K562 (cell line): ENCODE data around the gene DENND1A. TPM values are rescaled to one million over a fixed set of nuclear protein-coding genes. Genes with fewer than 3 reads are reported as not detected.

Experiments
- CXXC5 ChIP-seq: fragments of 250-450 bp; sonication (Bioruptor Pico); IDR thresholded peaks from 2 replicates; pipeline ENCODE4 v1.8.0; 2022; ENCODE audit warnings: inconsistent platforms, mild to moderate bottlenecking, moderate library complexity
- FOS ChIP-seq: IDR thresholded peaks from 3 replicates; pipeline ENCODE4 v1.6.1; 2011; ENCODE audit not compliant: insufficient read length; ENCODE audit errors: extremely low read depth
- KAT2B ChIP-seq: IDR thresholded peaks from one replicate; pipeline ENCODE4 v1.6.1; 2012; ENCODE audit warnings: low read depth, mild to moderate bottlenecking, control low read depth, inconsistent platforms, low read length, moderate library complexity
- KLF13 ChIP-seq: fragments of 450-650 bp; IDR thresholded peaks from 2 replicates; pipeline ENCODE4 v1.6.1; 2016; ENCODE audit warnings: missing genetic modification characterization, low read depth, mild to moderate bottlenecking, missing compliant biosample characterization, moderate library complexity, borderline replicate concordance
- L3MBTL2 ChIP-seq: fragments of 450-650 bp; IDR thresholded peaks from 2 replicates; pipeline ENCODE4 v1.6.1; 2016; ENCODE audit warnings: mild to moderate bottlenecking, moderate library complexity
- MYNN ChIP-seq, 2 experiments: sonication (generic); formaldehyde crosslinking in 1 of 2; IDR thresholded peaks; 2 replicates each; pipeline versions ENCODE4 v1.5.0 to v1.6.1; 2016 to 2020; ENCODE audit warnings: antibody characterized with exemption in 1 of 2, missing genetic modification reagents in 1 of 2
- NFRKB ChIP-seq: fragments of 450-650 bp; IDR thresholded peaks from 2 replicates; pipeline ENCODE4 v1.6.1; 2016; ENCODE audit warnings: low read depth
- POLR2G ChIP-seq: fragments of 200-400 bp; formaldehyde crosslinking; IDR thresholded peaks from 2 replicates; pipeline ENCODE4 v1.6.1; 2017; ENCODE audit warnings: low read depth, mild to moderate bottlenecking, antibody characterized with exemption, low read length, moderate library complexity
- SETDB1 ChIP-seq: IDR thresholded peaks from one replicate; pipeline ENCODE4 v1.6.1; 2012; ENCODE audit warnings: low read length, control low read depth, inconsistent platforms
- SMAD3 ChIP-seq: fragments of 450-650 bp; formaldehyde crosslinking; conservative IDR thresholded peaks from 2 replicates; pipeline ENCODE4 v1.4.0; 2020; ENCODE audit warnings: mild to moderate bottlenecking
- TBL1XR1 ChIP-seq, 2 experiments: IDR thresholded peaks; 2 replicates each; pipeline ENCODE4 v1.6.1; 2012; ENCODE audit warnings: improper control_type of control experiment in 2 of 2, low read length in 2 of 2, mild to moderate bottlenecking in 1 of 2
- TRIM24 ChIP-seq, 2 experiments: fragments of 450-650 bp; IDR thresholded peaks; 2 replicates each; pipeline ENCODE4 v1.6.1; 2016
- TSC22D4 ChIP-seq: fragments of 450-650 bp; IDR thresholded peaks from 2 replicates; pipeline ENCODE4 v1.6.1; 2016; ENCODE audit warnings: missing genetic modification characterization, missing biosample characterization, control low read depth
- ZNF121 ChIP-seq: sonication (generic); formaldehyde crosslinking; conservative IDR thresholded peaks from 2 replicates; pipeline ENCODE4 v1.8.0; 2022; ENCODE audit warnings: missing genetic modification reagents
- polyA plus RNA-seq, 8 experiments: library from polyadenylated mRNA; depleted of rRNA in 4 of 8; stranded (reverse) in 5 of 8; unstranded in 3 of 8; fragments of >200 nt; fragmentation: Nextera tagmentation in 2 of 8; fragmentation: Illumina TruSeq in 1 of 8; extraction: Ambion mirVana in 2 of 8; extraction: Trizol in 1 of 8; gene quantifications; 2 replicates each; pipeline versions ENCODE4 v1.2.1 to v1.2.3, GENCODE V29; 2011 to 2014; ENCODE audit warnings: inconsistent platforms in 1 of 8, missing spikeins in 1 of 8
- total RNA-seq, 7 experiments: library from RNA; depleted of rRNA in 6 of 7; stranded (reverse); fragments of >200 nt in 6 of 7; fragmentation: Illumina TruSeq in 2 of 7; extraction: Trizol in 2 of 7; gene quantifications; 2 replicates each; pipeline versions ENCODE4 v1.2.1 to v1.2.3, GENCODE V29; 2011 to 2021; ENCODE audit warnings: low replicate concordance in 1 of 7
- TF ChIP-seq, protein P1 (sequence below): fragments of 450-650 bp; IDR thresholded peaks from 2 replicates; pipeline ENCODE4 v1.6.1; 2017; ENCODE audit warnings: antibody characterized with exemption, mild to moderate bottlenecking
- TF ChIP-seq, protein P2 (sequence below): fragments of 250-450 bp; sonication (Bioruptor Pico); IDR thresholded peaks from 2 replicates; pipeline ENCODE4 v1.8.0; 2022; ENCODE audit warnings: inconsistent platforms
- TF ChIP-seq, protein P3 (sequence below): fragments of 450-650 bp; formaldehyde crosslinking; IDR thresholded peaks from 2 replicates; pipeline ENCODE4 v1.4.0; 2020; ENCODE audit warnings: mild to moderate bottlenecking, moderate library complexity
- TF ChIP-seq, protein P4 (sequence below): sonication (generic); formaldehyde crosslinking; IDR thresholded peaks from 2 replicates; pipeline ENCODE4 v1.8.0; 2022; ENCODE audit warnings: mild to moderate bottlenecking, low read depth, missing genetic modification reagents

Gene DENND1A
- total and polyA plus RNA-seq, 9 of the 15 experiments (the other 6 are each of a cell fraction or from before 2014, with no cell fraction given) = 7.6 to 29.5 (median 15.7) TPM

DNA sequence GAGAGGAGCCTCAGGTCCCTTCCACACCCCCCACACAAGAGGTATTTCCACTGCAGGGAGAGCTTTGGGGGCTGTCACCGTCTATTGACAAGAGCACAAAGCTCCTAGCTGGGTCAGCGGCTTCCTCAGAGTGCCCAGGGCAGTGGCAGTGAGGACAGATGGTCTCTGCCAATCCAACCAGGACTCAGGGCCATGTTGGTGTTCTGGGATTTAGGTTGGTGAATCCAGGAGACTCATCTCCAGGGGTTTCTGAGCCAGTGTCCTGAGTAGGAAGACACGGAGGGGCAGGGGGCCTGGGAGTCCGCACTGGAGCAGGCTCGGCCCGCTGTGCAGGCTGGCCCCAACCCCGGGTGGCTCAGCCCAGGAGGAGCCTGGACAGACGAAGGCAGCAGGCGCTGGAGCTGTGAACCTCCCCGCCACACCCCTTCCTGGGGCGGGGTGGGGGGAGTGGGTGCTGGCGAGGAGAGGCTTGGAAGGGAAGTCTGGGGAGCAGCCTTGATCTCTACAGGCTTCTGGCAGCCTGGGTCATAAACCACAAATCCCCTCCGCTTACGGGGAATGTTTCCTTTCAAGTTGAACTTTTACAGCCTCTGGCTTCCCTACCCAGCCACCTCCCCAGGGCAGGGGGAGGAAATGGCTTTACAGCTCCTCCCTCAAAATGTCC is 554.3 kb downstream of the DENND1A start (continued):
- TF ChIP-seq POLR2G (peak; percentile 35; the same call in 1 of the 2 replicates), NFRKB (no peak), SETDB1 (no peak), KAT2B (no peak), L3MBTL2 (peak; percentile 95), KLF13 (tag) (no peak), CXXC5 (CRISPR knock-in tag) (no peak), ZNF121 (CRISPR knock-in tag) (no peak), SMAD3 (CRISPR knock-in tag) (no peak), TSC22D4 (tag) (no peak), MYNN (IDR thresholded peaks at IDR 0.05) (no peak), MYNN (CRISPR knock-in tag; IDR thresholded peaks at IDR 0.05) (no peak), TRIM24 (IDR thresholded peaks at IDR 0.05) (no peak), TBL1XR1 (IDR thresholded peaks at IDR 0.05; ENCODE audit: low read length in 2 of 2) (no peak), FOS (no peak)
- TF ChIP-seq, protein P1, sequence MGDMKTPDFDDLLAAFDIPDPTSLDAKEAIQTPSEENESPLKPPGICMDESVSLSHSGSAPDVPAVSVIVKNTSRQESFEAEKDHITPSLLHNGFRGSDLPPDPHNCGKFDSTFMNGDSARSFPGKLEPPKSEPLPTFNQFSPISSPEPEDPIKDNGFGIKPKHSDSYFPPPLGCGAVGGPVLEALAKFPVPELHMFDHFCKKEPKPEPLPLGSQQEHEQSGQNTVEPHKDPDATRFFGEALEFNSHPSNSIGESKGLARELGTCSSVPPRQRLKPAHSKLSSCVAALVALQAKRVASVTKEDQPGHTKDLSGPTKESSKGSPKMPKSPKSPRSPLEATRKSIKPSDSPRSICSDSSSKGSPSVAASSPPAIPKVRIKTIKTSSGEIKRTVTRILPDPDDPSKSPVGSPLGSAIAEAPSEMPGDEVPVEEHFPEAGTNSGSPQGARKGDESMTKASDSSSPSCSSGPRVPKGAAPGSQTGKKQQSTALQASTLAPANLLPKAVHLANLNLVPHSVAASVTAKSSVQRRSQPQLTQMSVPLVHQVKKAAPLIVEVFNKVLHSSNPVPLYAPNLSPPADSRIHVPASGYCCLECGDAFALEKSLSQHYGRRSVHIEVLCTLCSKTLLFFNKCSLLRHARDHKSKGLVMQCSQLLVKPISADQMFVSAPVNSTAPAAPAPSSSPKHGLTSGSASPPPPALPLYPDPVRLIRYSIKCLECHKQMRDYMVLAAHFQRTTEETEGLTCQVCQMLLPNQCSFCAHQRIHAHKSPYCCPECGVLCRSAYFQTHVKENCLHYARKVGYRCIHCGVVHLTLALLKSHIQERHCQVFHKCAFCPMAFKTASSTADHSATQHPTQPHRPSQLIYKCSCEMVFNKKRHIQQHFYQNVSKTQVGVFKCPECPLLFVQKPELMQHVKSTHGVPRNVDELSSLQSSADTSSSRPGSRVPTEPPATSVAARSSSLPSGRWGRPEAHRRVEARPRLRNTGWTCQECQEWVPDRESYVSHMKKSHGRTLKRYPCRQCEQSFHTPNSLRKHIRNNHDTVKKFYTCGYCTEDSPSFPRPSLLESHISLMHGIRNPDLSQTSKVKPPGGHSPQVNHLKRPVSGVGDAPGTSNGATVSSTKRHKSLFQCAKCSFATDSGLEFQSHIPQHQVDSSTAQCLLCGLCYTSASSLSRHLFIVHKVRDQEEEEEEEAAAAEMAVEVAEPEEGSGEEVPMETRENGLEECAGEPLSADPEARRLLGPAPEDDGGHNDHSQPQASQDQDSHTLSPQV = no peak
- TF ChIP-seq, protein P2, sequence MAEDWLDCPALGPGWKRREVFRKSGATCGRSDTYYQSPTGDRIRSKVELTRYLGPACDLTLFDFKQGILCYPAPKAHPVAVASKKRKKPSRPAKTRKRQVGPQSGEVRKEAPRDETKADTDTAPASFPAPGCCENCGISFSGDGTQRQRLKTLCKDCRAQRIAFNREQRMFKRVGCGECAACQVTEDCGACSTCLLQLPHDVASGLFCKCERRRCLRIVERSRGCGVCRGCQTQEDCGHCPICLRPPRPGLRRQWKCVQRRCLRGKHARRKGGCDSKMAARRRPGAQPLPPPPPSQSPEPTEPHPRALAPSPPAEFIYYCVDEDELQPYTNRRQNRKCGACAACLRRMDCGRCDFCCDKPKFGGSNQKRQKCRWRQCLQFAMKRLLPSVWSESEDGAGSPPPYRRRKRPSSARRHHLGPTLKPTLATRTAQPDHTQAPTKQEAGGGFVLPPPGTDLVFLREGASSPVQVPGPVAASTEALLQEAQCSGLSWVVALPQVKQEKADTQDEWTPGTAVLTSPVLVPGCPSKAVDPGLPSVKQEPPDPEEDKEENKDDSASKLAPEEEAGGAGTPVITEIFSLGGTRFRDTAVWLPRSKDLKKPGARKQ (CRISPR knock-in tag) = no peak
- TF ChIP-seq, protein P3, sequence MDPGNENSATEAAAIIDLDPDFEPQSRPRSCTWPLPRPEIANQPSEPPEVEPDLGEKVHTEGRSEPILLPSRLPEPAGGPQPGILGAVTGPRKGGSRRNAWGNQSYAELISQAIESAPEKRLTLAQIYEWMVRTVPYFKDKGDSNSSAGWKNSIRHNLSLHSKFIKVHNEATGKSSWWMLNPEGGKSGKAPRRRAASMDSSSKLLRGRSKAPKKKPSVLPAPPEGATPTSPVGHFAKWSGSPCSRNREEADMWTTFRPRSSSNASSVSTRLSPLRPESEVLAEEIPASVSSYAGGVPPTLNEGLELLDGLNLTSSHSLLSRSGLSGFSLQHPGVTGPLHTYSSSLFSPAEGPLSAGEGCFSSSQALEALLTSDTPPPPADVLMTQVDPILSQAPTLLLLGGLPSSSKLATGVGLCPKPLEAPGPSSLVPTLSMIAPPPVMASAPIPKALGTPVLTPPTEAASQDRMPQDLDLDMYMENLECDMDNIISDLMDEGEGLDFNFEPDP (CRISPR knock-in tag) = no peak
- TF ChIP-seq, protein P4, sequence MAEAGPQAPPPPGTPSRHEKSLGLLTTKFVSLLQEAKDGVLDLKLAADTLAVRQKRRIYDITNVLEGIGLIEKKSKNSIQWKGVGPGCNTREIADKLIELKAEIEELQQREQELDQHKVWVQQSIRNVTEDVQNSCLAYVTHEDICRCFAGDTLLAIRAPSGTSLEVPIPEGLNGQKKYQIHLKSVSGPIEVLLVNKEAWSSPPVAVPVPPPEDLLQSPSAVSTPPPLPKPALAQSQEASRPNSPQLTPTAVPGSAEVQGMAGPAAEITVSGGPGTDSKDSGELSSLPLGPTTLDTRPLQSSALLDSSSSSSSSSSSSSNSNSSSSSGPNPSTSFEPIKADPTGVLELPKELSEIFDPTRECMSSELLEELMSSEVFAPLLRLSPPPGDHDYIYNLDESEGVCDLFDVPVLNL (CRISPR knock-in tag) = 0 out of 2 replicates have a peak, but pooled peaks have one; percentile 1
